ENCODE results near the gene PLXNA2. TPM values are rescaled to one million over a fixed set of nuclear protein-coding genes. Genes with fewer than 3 reads are reported as not detected.

The PLXNA2 gene
- total RNA-seq, 1 experiment from 2014 or later = 21.1 TPM

- no peak for DNase-seq (ENCODE audit: low spot score)
Measured at GRCh38 chr1:208225954-208226937, 17.9 kb downstream of the PLXNA2 start.

DNA sequence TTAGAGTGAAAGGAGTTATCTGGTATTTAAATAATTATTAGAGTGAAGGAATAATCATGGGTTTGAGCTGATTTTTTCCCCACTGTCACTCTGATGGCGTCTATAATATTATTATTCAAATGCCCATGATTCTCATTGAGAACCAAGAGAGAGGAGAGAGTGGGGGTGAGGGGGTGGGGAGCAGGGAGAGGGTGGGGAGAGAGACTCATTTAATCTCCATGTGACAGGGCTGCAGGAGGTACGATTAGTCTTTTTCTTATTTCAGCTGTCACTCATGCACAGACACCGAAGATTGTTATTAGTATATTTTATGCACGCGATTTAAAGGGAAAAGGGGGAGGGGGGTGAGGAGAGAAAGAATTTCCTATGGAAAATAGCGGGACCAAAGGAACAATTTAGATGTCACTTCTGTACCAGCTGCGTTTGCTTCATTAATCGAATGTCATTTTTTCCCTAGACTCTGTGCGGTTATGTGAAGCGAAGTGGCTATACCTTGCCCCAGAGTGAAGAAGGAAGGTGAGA lies 19.9 kb downstream of the PLXNA2 start:
- no peak for DNase-seq (ENCODE audit: low spot score)

DNA sequence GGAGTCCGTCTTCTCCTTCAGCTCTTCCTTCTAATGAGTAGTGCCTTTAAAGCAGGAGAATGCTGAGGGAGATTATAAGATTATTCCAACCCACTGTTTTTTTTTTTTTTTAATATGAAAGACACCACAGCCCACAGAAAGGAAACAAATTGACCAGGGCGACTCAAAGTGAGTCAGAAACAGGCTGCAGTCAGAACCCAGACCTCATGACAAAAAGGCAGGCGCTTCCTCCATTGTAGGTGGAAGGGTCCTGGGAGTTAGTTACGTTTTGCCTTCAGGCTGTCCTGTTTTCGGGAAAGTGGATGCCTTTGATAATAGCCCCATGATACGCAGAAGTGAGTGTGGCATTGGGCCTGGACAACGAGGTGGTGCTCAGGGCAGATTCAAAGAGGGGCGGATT lies 21.0 kb downstream of the PLXNA2 start:
- no peak for DNase-seq (ENCODE audit: low spot score)

GRCh38 chr1:208222376-208223126 lies 21.6 kb downstream of the PLXNA2 start:
- no peak for DNase-seq (ENCODE audit: low spot score)

DNA sequence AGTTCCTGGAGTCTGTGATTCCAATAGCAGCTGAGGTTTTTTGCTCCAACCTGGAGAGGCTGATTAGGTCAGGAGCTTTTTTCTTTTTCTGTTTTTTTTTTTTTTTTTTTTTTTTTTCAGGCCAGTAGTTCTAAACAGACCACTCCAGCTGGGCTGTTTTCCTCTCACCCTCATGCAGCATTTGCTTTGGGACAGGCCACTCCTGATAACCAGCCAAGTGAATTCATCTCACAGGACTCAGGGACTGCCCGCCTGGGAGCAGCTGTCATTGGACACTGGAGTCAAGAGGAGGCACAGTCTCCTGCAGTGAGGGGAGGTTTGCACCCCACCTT lies 22.9 kb downstream of the PLXNA2 start:
- DNase-seq (ENCODE audit: low spot score) = no peak

GRCh38 chr1:208219659-208220282 lies 24.4 kb downstream of the PLXNA2 start:
- DNase-seq (ENCODE audit: low spot score) = no peak

GRCh38 chr1:208219098-208219658 lies 25.0 kb downstream of the PLXNA2 start:
- DNase-seq (ENCODE audit: low spot score) = no peak

GRCh38 chr1:208218237-208219097 lies 25.7 kb downstream of the PLXNA2 start:
- no peak for DNase-seq (ENCODE audit: low spot score)

- no peak for DNase-seq (ENCODE audit: low spot score)
Measured at GRCh38 chr1:208217781-208218180, 26.4 kb downstream of the PLXNA2 start.

- DNase-seq (ENCODE audit: low spot score) = no peak
Measured at GRCh38 chr1:208216806-208217205, 27.4 kb downstream of the PLXNA2 start.

DNA sequence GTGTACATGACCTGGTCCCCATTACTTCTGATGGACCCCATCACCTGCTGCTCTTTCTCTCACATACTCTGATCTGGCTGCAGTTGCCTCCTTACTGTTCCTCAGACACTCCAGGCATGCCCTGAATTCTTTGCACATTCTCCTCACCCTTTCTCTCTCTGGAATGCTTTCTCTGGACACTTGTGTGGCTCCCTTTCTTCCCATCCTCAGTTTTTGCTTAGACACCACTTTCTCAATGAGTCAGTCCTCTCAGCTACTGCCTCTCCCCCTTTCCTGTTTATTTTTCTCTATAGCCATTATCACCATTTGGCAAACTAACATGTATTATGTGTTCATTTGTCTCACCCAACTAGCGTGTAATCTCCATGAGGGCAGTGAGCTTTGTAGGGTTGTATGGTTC lies 28.1 kb downstream of the PLXNA2 start:
- DNase-seq (ENCODE audit: low spot score) = no peak

GRCh38 chr1:208215393-208215792 lies 28.8 kb downstream of the PLXNA2 start:
- no peak for DNase-seq (ENCODE audit: low spot score)

GRCh38 chr1:208213786-208214185 lies 30.4 kb downstream of the PLXNA2 start:
- DNase-seq (ENCODE audit: low spot score) = no peak

DNA sequence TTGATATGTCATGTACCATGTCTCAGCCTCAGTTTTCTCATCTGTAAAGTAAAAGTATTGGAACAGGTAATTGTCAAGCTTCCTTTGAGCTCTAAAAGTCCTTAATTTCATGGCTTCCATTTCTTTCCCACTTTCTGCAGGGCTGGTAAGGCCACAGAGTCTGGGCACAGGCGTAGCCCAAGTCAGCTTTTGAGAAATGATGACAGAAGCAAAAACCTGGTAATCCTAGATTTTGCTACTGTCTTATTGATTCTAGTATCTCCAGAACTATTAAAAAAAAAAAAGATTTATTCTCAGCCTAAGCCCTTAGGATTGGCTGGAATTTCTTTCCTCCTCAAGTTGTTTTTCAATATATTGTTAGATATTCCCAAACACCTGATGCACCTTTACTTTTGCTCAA lies 31.3 kb downstream of the PLXNA2 start:
- no peak for DNase-seq (ENCODE audit: low spot score)

GRCh38 chr1:208211921-208212843 lies 32.0 kb downstream of the PLXNA2 start:
- DNase-seq (ENCODE audit: low spot score) = no peak

DNA sequence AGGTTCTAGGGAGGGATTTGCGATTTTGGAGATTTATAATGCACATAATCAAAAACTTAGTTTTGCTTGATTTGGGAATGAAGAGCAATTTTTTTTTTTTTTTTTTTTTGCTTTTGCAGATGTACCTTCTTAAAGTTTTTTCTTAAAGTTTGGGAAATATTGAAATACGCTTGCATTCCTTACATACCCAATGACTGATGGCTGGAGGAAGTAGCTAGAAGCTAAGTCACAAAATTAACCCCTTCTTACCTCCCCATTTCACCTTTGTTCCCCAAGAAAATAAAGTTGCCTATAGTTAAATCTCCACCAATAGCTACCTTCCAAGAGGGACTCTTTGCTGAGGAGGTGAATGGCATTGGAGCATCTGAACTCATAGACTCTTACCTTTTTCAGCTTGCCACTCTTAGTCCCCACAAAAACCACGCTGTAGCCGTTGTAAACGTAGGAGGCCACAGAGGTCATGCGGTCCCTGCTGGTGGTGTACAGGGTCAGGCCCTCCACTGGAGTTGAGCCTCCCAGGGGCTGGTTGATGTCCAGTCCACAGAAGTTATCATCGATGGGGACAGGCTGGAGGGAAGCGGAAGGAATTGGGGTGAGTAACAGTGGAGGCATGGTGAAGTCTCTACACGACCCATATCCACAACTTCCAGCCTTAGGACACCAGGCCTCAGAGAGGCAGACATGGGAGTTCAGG lies 34.1 kb downstream of the PLXNA2 start:
- no peak for DNase-seq (ENCODE audit: low spot score)

DNA sequence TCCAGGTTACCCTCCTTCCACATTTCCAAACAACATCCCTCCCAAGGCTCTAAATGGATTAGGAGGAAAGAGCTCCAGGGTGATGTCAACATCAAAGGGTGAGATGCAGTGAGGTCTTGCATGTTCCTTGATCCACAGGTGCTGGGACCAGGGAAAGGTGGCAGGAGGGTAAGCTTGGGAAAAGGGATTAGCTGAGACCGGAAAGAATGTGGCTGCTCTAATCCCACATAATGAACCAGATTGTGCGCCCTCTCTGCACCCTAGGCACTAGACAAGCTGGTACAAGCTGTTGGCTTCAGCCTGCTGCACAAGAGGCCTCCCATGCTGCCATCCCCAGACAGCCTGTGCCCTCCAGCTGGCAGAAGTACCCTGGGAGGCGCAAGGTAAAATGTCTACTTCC lies 34.9 kb downstream of the PLXNA2 start:
- no peak for DNase-seq (ENCODE audit: low spot score)

DNA sequence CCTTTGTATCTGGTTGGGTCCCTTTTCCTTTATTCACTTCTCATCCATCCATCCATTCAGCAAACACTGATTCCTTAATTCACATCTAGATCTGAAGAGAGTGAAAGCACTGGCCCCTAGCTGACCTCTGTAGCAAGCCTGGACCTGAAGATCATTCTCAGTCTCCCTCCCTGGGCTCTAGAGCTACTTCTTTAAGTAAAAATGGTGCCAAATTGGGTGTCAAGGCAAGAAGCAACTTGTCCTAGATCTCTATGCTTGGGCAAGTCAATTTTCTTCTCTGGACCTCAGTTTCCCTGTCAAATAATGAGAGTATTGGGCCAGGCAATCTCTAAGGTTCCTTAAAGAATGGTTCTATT lies 36.1 kb downstream of the PLXNA2 start:
- DNase-seq (ENCODE audit: low spot score) = no peak
